Activated T-helper 17 cell treated with anti-CD3 and anti-CD28 coated beads, Interleukin-2, amount 50 U/mL, for 72 hours (primary cell): ENCODE measurements around the gene CTSE. TPM values are rescaled to one million over a fixed set of nuclear protein-coding genes. Genes with fewer than 3 reads are reported as not detected.
"Not testable (repeated sequence)": the region's sequence is repeated elsewhere in the genome, so short reads cannot be mapped to it uniquely, and the experiment has no call there.

ENCODE experiments used
- ATAC-seq: fragments of 150-1000 bp; cut with Tn5 transposase; replicated peaks from 2 replicates; pipeline ENCODE4 v1.10.0; 2021; ENCODE audit warnings: mild to moderate bottlenecking, moderate library complexity
- H3K27ac Mint-ChIP-seq: one replicate; pipeline ENCODE4 v1.8.0; 2022; ENCODE audit warnings: mixed read lengths
- H3K27me3 Mint-ChIP-seq: one replicate; pipeline ENCODE4 v1.8.0; 2022; ENCODE audit warnings: mixed read lengths
- H3K36me3 Mint-ChIP-seq: one replicate; pipeline ENCODE4 v1.8.0; 2022; ENCODE audit warnings: low read depth, mild to moderate bottlenecking, mixed read lengths
- H3K4me1 Mint-ChIP-seq: one replicate; pipeline ENCODE4 v1.8.0; 2022; ENCODE audit warnings: mixed read lengths
- H3K4me3 Mint-ChIP-seq: one replicate; pipeline ENCODE4 v1.8.0; 2022; ENCODE audit warnings: mild to moderate bottlenecking, mixed read lengths
- H3K9me3 Mint-ChIP-seq: one replicate; pipeline ENCODE4 v1.8.0; 2022; ENCODE audit warnings: mixed read lengths
- total RNA-seq, 2 donors: library from RNA; stranded (reverse); gene quantifications; one replicate each; pipeline ENCODE4 v1.2.3, GENCODE V29; 2022

Gene CTSE
- total RNA-seq, 2 donors from 2014 or later: not detected

DNA sequence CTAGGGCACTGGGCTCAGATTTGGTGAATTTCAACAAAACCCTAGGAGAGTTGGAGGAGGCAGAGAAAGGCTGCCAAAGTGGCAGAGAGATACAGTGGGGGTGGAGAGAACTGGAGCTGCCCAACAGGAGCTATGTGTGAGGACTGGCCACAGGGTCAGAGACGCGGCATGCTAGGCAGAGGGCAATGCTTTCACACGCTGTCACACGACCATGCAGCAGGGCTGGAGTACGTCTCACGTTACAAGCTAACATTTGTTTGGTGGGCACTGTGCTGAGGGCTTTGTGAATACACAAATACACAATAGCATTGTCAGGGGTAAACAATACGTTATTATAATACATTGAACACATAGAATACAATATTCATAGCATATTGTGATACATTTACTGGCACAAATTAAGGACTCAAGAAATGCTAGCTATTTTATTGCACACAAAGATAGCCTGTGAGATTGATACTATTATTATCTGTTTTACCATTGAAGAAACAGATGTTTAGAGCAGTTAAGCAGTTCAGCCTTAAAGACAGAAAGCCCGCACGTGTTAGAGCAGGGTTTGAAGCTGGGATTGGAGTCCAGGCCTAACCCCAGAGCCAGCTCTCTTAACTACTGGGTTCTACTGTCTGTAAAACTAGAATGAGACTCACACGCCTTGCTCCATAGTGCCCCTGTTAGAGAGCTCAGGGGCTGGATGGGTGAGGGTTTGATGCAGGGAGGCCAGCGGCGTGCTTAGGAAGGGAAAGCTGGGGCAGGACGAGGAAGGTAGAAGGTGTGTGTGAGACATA lies 25.0 kb downstream of the CTSE start:
- Mint-ChIP-seq H3K4me1 (peaks cover under 1% of the 10 kb centered on the region), H3K4me3 (no peak overlapping the region), H3K27ac (no peak overlapping the region), H3K36me3 (no peaks in the 10 kb centered on the region), H3K27me3 (peaks cover 8% of the 10 kb centered on the region), H3K9me3 (no peaks in the 10 kb centered on the region)
- ATAC-seq: no peak

DNA sequence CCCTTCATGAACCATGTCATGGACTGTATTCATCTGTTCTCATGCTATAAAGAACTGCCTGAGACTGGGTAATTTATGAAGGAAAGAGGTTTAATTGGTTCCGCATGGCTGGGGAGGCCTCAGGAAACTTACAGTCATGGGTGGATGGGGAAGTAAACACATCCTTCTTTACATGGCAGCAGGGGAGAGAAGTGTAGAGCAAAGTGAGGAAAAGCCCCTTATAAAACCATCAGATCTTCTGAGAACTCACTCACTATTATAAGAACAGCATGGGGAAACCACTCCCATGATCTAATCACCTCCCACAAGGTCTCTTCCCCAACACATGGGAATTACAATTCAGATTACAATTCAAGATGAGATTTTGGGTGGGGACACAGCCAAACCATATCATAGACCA lies 27.1 kb downstream of the CTSE start:
- not testable (repeated sequence) for H3K27ac Mint-ChIP-seq, H3K27me3 Mint-ChIP-seq, H3K36me3 Mint-ChIP-seq, H3K9me3 Mint-ChIP-seq, H3K4me3 Mint-ChIP-seq, ATAC-seq, H3K4me1 Mint-ChIP-seq

- Mint-ChIP-seq H3K36me3 (no peaks in the 10 kb centered on the region), H3K4me3 (no peak overlapping the region), H3K27me3 (peaks cover 26% of the 10 kb centered on the region), H3K27ac (no peak overlapping the region), H3K4me1 (no peaks in the 10 kb centered on the region), H3K9me3 (no peaks in the 10 kb centered on the region)
- no peak for ATAC-seq
These were observed 29.3 kb downstream of the CTSE start for GRCh38 chr1:205994346-205994745.

- Mint-ChIP-seq H3K27me3 (peaks cover 29% of the 10 kb centered on the region), H3K36me3 (no peaks in the 10 kb centered on the region), H3K4me3 (no peak overlapping the region), H3K27ac (no peak overlapping the region), H3K9me3 (no peaks in the 10 kb centered on the region), H3K4me1 (no peaks in the 10 kb centered on the region)
- no peak for ATAC-seq
These were observed 30.6 kb downstream of the CTSE start for GRCh38 chr1:205993068-205993467.

DNA sequence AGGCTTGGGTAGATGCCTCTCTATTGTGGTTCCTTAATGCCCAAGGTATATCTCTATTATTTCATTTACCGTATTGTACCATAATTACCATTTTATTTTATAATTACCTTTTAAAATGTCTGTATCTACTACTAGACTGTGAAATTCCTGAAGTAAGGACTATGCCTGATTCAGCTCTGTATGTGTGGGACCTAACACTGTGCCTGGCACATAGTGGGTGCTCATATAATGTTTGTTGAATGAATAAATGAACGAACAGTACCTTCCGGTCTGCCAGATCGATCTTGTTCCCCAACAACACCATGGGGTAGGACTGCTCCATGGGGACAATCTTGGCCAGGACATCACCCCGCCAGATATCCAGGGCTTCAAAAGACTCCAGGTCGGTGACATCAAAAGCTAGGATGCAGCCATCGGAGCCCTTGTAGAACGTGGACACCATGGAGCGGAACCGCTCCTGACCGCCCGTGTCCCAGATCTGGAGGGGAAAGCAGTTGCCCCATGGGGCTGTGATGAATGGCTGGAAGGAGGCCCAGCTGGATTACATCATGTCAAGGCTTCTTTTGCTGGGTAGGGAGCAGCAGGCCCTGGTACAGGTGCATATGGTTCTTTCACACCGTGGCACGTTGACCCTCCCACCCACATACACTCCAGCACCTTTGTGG lies 31.3 kb downstream of the CTSE start:
- no peaks in the 10 kb centered on the region for H3K9me3 Mint-ChIP-seq
- no peaks in the 10 kb centered on the region for H3K36me3 Mint-ChIP-seq
- no peaks in the 10 kb centered on the region for H3K4me1 Mint-ChIP-seq
- H3K4me3 Mint-ChIP-seq: no peak overlapping the region
- no peak for ATAC-seq
- H3K27ac Mint-ChIP-seq: no peak overlapping the region
- peaks cover 25% of the 10 kb centered on the region for H3K27me3 Mint-ChIP-seq

DNA sequence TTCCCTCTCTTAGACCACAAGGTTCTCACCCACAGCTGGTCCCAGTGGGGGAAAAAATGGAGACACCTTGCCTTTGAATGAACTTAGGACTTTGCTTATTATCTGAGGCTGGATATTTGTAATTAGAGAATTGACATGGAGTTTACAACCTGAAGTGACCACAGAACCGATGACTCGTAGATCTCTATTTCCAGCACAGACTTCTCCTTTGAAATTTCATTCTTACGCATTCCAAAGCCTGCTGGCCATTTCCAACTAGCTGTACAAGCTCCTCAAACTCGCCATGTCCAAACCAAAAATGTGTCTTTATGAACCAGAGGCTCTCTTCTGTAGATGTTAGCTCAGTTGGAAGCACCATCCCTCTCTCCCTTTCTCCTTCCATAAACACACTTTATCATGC lies 32.5 kb downstream of the CTSE start:
- Mint-ChIP-seq H3K27ac (no peak overlapping the region), H3K9me3 (no peaks in the 10 kb centered on the region), H3K4me1 (no peaks in the 10 kb centered on the region), H3K36me3 (no peaks in the 10 kb centered on the region), H3K27me3 (peaks cover 21% of the 10 kb centered on the region), H3K4me3 (no peak overlapping the region)
- no peak for ATAC-seq

DNA sequence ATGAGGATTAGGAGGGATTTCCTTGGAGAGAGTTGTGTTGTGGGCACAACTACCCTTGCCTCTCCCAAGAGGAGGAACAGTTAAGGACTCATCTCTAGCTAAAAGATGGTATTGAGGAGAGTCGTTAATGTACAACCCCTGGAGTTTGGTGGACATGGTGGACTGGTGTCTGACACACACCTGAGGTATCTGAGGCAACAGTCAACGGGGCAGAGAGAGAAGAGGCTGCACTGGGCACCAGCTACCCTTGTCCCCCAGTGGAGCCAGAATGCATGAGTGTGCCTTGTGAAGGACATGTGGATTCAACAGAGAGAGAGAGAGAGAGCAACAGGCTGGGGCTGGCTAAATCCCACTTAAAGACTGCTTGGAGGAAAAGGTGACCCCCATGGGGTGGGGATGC lies 33.5 kb downstream of the CTSE start:
- H3K27me3 Mint-ChIP-seq: peaks cover 21% of the 10 kb centered on the region
- H3K4me3 Mint-ChIP-seq: no peak overlapping the region
- ATAC-seq: no peak
- no peaks in the 10 kb centered on the region for H3K36me3 Mint-ChIP-seq
- H3K4me1 Mint-ChIP-seq: no peaks in the 10 kb centered on the region
- no peaks in the 10 kb centered on the region for H3K9me3 Mint-ChIP-seq
- no peak overlapping the region for H3K27ac Mint-ChIP-seq

DNA sequence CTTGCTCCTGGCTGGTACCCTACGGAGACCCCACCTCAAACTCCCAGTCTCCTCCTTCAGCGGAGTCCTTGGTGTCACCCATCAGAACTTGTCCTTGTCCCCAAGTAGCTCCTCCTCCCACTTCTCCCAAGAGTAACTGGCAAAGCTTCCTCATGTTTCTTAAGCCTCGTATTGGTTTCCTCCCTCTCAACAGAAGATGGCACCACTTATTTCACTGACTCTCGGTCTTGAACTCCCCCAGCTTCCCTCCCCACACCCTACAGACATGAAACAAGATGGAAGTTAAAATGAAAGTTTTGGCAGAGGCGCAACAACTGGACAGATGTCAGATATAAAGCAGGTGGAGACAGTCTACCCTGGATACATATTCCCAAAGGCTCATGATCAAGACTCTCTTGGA lies 33.9 kb downstream of the CTSE start:
- Mint-ChIP-seq H3K27ac (peak overlapping the region; percentile 76), H3K4me3 (no peak overlapping the region), H3K9me3 (no peaks in the 10 kb centered on the region), H3K27me3 (peaks cover 21% of the 10 kb centered on the region), H3K36me3 (no peaks in the 10 kb centered on the region), H3K4me1 (no peaks in the 10 kb centered on the region)
- ATAC-seq: no peak

DNA sequence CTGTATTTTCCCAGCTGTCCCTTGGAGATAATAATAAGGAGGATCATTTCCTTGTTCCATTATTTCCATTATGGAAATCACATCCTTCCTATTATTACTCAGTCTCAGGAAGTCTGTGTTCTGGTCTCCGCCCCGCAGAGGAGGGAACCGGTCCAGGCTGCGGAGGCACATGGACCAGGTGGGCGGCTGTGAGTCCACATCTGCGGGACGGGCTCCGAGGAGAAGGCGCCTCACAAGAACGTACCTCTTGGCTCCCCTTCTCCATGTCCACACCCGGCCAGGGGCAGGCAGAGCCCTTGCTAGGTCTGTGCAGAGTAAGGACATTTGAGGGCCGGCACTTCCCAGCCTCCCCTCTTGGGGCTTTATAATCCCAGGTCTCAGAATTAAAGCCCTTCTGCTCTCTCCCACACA lies 35.1 kb downstream of the CTSE start:
- Mint-ChIP-seq H3K9me3 (no peaks in the 10 kb centered on the region), H3K36me3 (no peaks in the 10 kb centered on the region), H3K4me1 (no peaks in the 10 kb centered on the region), H3K27ac (no peak overlapping the region), H3K27me3 (peaks cover 21% of the 10 kb centered on the region), H3K4me3 (no peak overlapping the region)
- no peak for ATAC-seq

DNA sequence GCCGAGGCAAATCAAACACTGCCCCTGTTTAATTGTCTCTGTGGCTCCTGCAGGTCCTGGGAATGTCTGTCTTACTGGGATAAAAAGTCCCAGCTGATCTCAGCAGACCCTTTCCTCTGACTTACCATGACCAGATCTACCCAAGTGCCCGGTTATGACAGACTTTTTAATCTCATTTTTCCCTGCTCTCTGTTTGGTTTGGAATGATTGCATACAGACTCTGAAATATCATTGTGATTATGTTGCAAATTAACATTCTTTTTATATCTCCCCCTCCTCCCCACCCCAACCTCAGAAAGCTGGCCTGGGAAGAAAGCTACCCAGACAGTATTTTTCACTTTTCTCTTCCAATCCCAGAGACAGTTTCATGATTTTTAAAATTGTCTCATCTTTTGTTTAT lies 36.8 kb downstream of the CTSE start:
- H3K36me3 Mint-ChIP-seq: no peaks in the 10 kb centered on the region
- H3K4me3 Mint-ChIP-seq: no peak overlapping the region
- peaks cover 21% of the 10 kb centered on the region for H3K27me3 Mint-ChIP-seq
- H3K27ac Mint-ChIP-seq: no peak overlapping the region
- H3K9me3 Mint-ChIP-seq: peaks cover 6% of the 10 kb centered on the region
- ATAC-seq: no peak
- H3K4me1 Mint-ChIP-seq: no peaks in the 10 kb centered on the region

- H3K9me3 Mint-ChIP-seq: peaks cover 7% of the 10 kb centered on the region
- H3K36me3 Mint-ChIP-seq: no peaks in the 10 kb centered on the region
- ATAC-seq: no peak
- no peak overlapping the region for H3K27ac Mint-ChIP-seq
- H3K4me3 Mint-ChIP-seq: no peak overlapping the region
- no peaks in the 10 kb centered on the region for H3K4me1 Mint-ChIP-seq
- H3K27me3 Mint-ChIP-seq: peaks cover 18% of the 10 kb centered on the region
These were observed 37.4 kb downstream of the CTSE start for GRCh38 chr1:205986292-205986691.

DNA sequence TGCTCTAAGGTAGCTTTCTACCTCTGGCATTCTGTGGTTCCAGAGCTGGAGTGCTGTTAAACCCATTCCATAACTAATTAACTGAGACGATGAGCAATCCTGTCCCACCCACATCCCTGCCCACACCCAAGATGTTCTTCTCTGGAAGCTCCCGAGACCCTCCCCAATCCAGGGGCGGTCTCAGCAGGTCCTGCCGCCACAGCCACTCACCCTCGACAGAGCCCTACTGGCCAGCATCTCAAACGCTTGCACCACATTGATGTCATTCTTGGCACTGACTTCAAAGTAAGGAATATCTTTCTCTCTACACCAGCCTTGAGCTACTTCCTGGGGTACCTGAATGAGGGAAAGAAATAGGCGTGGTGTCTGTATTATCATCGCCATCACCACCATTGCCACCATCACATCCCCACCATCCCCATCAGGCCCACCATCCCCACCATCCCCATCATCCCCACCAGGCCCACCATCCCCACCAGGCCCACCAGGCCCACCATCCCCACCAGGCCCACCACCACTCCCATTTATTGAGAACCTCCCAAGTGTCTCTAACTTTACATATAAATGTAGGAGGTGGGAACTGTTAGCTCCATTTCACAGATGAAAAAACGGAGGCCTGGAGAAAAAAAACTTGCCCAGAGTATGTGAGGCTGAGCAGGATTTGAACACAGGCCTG lies 38.2 kb downstream of the CTSE start:
- ATAC-seq: no peak
- no peak overlapping the region for H3K4me3 Mint-ChIP-seq
- peaks cover 14% of the 10 kb centered on the region for H3K27me3 Mint-ChIP-seq
- peaks cover 7% of the 10 kb centered on the region for H3K9me3 Mint-ChIP-seq
- no peak overlapping the region for H3K27ac Mint-ChIP-seq
- H3K36me3 Mint-ChIP-seq: no peaks in the 10 kb centered on the region
- H3K4me1 Mint-ChIP-seq: no peaks in the 10 kb centered on the region

- H3K27me3 Mint-ChIP-seq: peaks cover 1% of the 10 kb centered on the region
- ATAC-seq: peak; percentile 50
- peaks cover 7% of the 10 kb centered on the region for H3K9me3 Mint-ChIP-seq
- no peaks in the 10 kb centered on the region for H3K36me3 Mint-ChIP-seq
- no peak overlapping the region for H3K4me3 Mint-ChIP-seq
- H3K4me1 Mint-ChIP-seq: no peaks in the 10 kb centered on the region
- peak overlapping the region; percentile 6 for H3K27ac Mint-ChIP-seq
These were observed 39.6 kb downstream of the CTSE start for GRCh38 chr1:205983925-205984725.

- H3K9me3 Mint-ChIP-seq: peaks cover 7% of the 10 kb centered on the region
- H3K27me3 Mint-ChIP-seq: no peaks in the 10 kb centered on the region
- no peaks in the 10 kb centered on the region for H3K4me1 Mint-ChIP-seq
- H3K27ac Mint-ChIP-seq: no peak overlapping the region
- H3K36me3 Mint-ChIP-seq: no peaks in the 10 kb centered on the region
- H3K4me3 Mint-ChIP-seq: no peak overlapping the region
- ATAC-seq: no peak
These were observed 42.4 kb downstream of the CTSE start for GRCh38 chr1:205981257-205981656.
